ENCODE data around the gene PTGER1.

PTGER1 gene

GRCh38 chr19:14515501-14516047 lies 40.4 kb upstream of the PTGER1 start:
- H3K4me1 ChIP-seq (ENCODE audit: low read depth, poor library complexity, severe bottlenecking), result peaks cover 22% of the 10 kb centered on the region
- peak overlapping the region; percentile 17; the same call in 1 of the 2 replicates for H3K4me2 ChIP-seq
- peaks cover 23% of the 10 kb centered on the region for H3K79me2 ChIP-seq (ENCODE audit: insufficient read depth, low read depth)
- H3K36me3 ChIP-seq (ENCODE audit: insufficient read depth), result peaks cover 10% of the 10 kb centered on the region; the same call in 1 of the 2 replicates
- H3K27ac ChIP-seq, result no peak overlapping the region
- no peak for TF ChIP-seq CTCF (conservative IDR thresholded peaks at IDR 0.05; ENCODE audit: low read depth, low read length)
- H3K9ac ChIP-seq, result no peak overlapping the region
- H3K4me3 ChIP-seq (IDR thresholded peaks at IDR 0.05; ENCODE audit: insufficient read depth, low read depth, low read length), result no peak overlapping the region
- no peaks in the 10 kb centered on the region for H3K27me3 ChIP-seq (ENCODE audit: insufficient read depth, low read depth)
- H2AFZ ChIP-seq (ENCODE audit: low read depth), result no peak overlapping the region
- H4K20me1 ChIP-seq (ENCODE audit: insufficient read depth), result peaks cover 17% of the 10 kb centered on the region; the same call in 1 of the 2 replicates

- no peak overlapping the region for H3K27ac ChIP-seq
- H3K4me1 ChIP-seq (ENCODE audit: low read depth, poor library complexity, severe bottlenecking), result peaks cover 22% of the 10 kb centered on the region
- H3K4me3 ChIP-seq (IDR thresholded peaks at IDR 0.05; ENCODE audit: insufficient read depth, low read depth, low read length), result no peak overlapping the region
- no peaks in the 10 kb centered on the region for H3K27me3 ChIP-seq (ENCODE audit: insufficient read depth, low read depth)
- H3K36me3 ChIP-seq (ENCODE audit: insufficient read depth), result peaks cover 10% of the 10 kb centered on the region; the same call in 1 of the 2 replicates
- no peak overlapping the region for H2AFZ ChIP-seq (ENCODE audit: low read depth)
- H3K79me2 ChIP-seq (ENCODE audit: insufficient read depth, low read depth), result peaks cover 23% of the 10 kb centered on the region
- no peak overlapping the region for H3K9ac ChIP-seq
- no peak overlapping the region for H3K4me2 ChIP-seq
- TF ChIP-seq CTCF (conservative IDR thresholded peaks at IDR 0.05; ENCODE audit: low read depth, low read length), result no peak
- H4K20me1 ChIP-seq (ENCODE audit: insufficient read depth), result peaks cover 17% of the 10 kb centered on the region; the same call in 1 of the 2 replicates
These were observed 39.2 kb upstream of the PTGER1 start for GRCh38 chr19:14514215-14514863.

GRCh38 chr19:14512406-14512961 lies 37.3 kb upstream of the PTGER1 start:
- peaks cover 10% of the 10 kb centered on the region; the same call in 1 of the 2 replicates for H3K36me3 ChIP-seq (ENCODE audit: insufficient read depth)
- no peak overlapping the region for H3K27ac ChIP-seq
- TF ChIP-seq CTCF (conservative IDR thresholded peaks at IDR 0.05; ENCODE audit: low read depth, low read length), result no peak
- H3K4me2 ChIP-seq, result no peak overlapping the region
- H3K79me2 ChIP-seq (ENCODE audit: insufficient read depth, low read depth), result peaks cover 18% of the 10 kb centered on the region
- H3K4me1 ChIP-seq (ENCODE audit: low read depth, poor library complexity, severe bottlenecking), result peaks cover 25% of the 10 kb centered on the region
- H2AFZ ChIP-seq (ENCODE audit: low read depth), result no peak overlapping the region
- H3K27me3 ChIP-seq (ENCODE audit: insufficient read depth, low read depth), result no peaks in the 10 kb centered on the region
- H3K9ac ChIP-seq, result no peak overlapping the region
- no peak overlapping the region for H3K4me3 ChIP-seq (IDR thresholded peaks at IDR 0.05; ENCODE audit: insufficient read depth, low read depth, low read length)
- peaks cover 17% of the 10 kb centered on the region; the same call in 1 of the 2 replicates for H4K20me1 ChIP-seq (ENCODE audit: insufficient read depth)

DNA sequence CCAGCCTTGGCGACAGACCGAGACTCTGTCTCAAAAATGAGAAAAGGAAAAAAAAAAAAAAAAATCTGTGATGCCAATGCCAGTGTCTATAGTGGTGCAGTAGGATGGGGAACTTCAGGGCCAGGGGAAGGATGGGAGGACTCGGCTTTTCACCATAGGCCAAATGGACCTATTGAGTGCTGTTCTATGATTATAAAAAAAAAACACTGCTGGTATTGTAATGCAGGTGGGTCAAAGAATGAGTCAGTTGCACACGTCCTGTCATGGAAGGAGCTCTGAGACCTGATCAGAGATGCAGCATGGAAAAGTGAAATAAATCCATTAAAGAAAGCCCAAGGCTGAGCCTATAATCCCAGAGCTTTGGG lies 36.1 kb upstream of the PTGER1 start:
- H3K36me3 ChIP-seq (ENCODE audit: insufficient read depth), result peaks cover 5% of the 10 kb centered on the region; the same call in 1 of the 2 replicates
- no peak overlapping the region for H3K4me2 ChIP-seq
- H3K4me1 ChIP-seq (ENCODE audit: low read depth, poor library complexity, severe bottlenecking), result peaks cover 31% of the 10 kb centered on the region
- no peak for TF ChIP-seq CTCF (conservative IDR thresholded peaks at IDR 0.05; ENCODE audit: low read depth, low read length)
- H3K9ac ChIP-seq, result no peak overlapping the region
- no peak overlapping the region for H2AFZ ChIP-seq (ENCODE audit: low read depth)
- H3K27me3 ChIP-seq (ENCODE audit: insufficient read depth, low read depth), result no peaks in the 10 kb centered on the region
- H3K79me2 ChIP-seq (ENCODE audit: insufficient read depth, low read depth), result peaks cover 6% of the 10 kb centered on the region
- H3K27ac ChIP-seq, result no peak overlapping the region
- H3K4me3 ChIP-seq (IDR thresholded peaks at IDR 0.05; ENCODE audit: insufficient read depth, low read depth, low read length), result no peak overlapping the region
- peaks cover 7% of the 10 kb centered on the region; the same call in 1 of the 2 replicates for H4K20me1 ChIP-seq (ENCODE audit: insufficient read depth)
